ENCODE results near the gene SHISA9.

SHISA9 gene

DNA sequence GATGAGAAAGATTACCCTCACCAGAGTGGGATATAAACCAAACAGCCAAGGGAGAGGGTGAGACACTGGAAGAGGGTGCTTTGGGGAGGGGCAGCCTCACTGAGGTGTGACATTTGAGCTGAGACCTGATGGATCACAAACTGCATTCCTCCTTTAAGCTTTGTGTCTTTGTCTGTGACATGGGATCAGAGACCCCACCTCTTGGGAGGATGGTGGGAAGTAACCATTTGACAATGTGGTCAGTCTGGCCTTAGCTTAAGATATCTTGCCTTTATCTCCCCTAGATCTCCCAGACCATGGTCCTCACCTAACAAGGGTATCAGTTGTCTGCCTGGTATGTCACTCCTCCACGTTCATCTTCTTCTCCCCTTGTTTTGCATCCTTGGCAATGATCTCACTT lies 163.4 kb downstream of the SHISA9 start:
- DNase-seq (ENCODE audit: extremely low read depth in 1 of 2, low read depth in 1 of 2): no peak

DNA sequence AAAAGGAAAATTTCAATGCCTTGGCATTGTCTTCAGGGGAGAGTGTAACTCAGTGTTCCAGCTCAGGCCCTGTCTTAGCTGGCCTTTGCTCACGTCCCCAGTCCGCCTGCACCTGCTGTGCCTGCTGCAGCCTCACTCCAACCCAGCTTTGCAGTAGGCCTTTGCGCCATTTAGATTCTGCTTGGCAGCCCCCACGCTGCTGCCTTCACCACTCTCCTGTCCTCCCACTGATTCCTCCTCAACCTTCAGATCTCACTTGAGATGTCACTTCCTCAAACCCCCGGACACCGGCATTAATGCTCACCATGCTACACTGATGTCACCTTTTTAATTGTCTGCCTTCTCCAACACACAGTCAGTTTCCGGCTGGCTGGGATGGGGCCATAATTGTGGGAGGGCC lies 166.2 kb downstream of the SHISA9 start:
- no peak for DNase-seq (ENCODE audit: extremely low read depth in 1 of 2, low read depth in 1 of 2)

DNA sequence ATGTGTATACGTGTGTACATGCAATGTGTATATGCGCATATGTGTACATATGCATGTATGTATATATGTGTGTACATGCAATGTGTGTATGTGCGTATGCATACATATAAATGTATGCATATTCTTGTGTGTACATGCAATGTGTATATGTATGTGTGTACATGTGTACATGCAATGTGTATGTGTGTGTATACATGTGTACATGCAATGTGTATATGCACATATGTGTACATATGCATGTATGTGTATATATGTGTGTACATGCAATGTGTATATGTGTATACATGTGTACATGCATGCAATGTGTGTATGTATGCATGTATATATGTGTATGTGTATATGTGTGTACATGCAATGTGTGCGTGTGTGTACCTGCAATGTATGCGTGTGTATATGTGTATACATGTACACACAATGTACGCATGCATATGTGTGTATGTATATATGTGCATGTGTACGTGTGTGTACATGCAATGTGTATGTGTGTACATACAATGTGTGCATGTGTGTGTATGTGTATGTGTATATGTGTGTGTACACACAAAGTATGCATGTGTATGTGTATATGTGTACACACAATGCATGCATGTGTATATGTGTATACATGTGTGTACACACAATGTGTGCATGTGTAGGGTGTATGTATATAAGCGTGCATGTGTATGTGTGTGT lies 167.7 kb downstream of the SHISA9 start:
- no peak for DNase-seq (ENCODE audit: extremely low read depth in 1 of 2, low read depth in 1 of 2)

DNA sequence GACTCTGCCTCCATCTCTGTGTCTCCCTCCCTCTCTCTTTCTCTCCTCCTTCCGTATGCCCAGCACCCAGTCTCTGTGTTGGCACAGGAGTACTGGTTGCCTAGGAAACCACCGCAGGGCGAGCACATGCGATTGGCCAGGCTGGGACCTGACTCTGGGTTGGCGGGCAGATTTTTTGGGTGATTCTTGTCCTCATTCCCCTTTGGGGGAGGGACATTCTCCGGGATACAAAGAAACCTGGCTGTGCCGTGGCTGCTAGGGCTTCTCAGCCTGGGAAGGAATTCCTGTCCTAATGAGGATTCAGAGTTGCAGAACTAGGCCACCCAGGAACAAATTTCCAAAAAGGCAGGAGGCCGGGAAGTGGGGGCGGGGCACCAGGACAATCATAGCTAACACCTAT lies 168.9 kb downstream of the SHISA9 start:
- no peak for DNase-seq (ENCODE audit: extremely low read depth in 1 of 2, low read depth in 1 of 2)

DNA sequence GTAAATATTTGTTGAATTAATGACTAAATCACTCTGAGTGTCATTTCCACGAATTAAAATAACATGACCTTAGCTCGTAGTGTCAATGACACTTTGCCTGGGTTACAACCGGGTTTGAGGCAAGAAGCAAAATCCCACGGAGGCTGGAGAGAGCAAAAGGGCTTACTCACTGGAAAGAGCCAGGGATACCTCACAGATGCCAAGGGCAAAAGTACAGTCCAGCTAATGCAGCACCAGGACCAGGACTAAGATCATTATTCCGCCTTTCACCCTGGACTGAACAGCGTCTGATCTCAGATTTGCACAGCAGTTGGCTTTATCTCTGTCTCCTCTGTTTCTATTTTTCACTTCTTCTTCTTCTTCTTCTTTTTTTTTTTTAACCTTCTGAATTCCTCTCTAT lies 175.5 kb downstream of the SHISA9 start:
- no peak for DNase-seq (ENCODE audit: extremely low read depth in 1 of 2, low read depth in 1 of 2)

DNA sequence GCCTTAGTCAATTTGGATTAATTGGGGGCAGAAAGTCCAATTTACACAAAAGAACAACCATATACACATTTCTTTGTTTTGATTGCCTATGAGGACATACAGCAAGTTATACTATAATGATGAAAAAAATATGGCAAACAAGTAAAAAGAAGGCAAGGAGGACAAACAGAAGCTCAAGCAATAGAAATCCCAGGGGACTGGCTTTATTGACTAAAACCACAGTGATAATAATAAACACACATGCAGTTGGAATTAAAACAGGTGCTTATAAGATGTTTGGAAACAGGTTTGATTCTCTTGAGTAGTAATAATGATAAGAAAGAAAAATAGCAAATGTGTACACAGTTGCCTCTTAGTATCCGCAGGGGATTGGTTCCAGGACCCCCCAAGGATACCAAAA lies 176.4 kb downstream of the SHISA9 start:
- no peak for DNase-seq (ENCODE audit: extremely low read depth in 1 of 2, low read depth in 1 of 2)

DNA sequence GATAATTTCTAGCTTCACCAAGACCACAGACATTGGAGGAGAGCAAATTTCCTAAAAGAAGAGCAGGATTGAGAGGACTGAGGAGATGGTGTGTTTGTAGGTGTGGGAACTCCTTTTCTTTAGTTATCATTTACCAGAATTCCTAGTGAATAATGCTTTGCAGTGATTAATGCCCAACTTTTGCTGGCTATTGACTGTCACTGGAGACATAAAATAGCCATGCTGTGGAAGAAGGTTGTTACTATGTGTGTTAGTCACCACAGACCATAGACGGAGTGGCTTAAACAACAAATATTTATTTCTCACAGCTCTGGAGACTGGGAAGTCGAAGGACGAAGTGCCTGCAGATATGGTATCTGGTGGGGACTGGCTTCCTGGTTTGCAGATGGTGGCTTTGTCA lies 179.1 kb downstream of the SHISA9 start:
- no peak for DNase-seq (ENCODE audit: extremely low read depth in 1 of 2, low read depth in 1 of 2)

DNA sequence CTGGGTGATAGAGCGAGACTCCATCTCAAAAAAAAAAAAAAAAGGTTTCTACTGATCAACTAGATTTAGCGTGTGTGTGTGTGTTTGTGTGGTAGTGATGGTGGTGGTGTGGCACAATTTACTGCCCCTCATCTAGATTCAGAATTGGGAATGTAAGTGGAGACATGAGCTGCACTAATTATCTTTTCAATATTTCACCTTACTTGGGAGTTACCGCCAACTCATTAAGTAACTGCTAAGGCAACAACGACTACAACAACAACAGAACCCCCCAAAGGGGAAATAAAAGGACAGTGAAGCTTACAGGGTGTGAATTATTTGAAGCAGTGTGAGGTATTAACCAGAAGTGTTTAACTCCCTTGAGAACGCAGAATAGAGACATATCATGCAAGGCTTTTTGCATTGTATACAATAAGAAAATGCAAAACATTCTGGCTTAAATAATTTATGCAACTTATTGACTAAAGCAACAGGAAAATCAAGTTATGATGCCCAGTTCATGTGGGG lies 180.5 kb downstream of the SHISA9 start:
- no peak for DNase-seq (ENCODE audit: extremely low read depth in 1 of 2, low read depth in 1 of 2)

DNA sequence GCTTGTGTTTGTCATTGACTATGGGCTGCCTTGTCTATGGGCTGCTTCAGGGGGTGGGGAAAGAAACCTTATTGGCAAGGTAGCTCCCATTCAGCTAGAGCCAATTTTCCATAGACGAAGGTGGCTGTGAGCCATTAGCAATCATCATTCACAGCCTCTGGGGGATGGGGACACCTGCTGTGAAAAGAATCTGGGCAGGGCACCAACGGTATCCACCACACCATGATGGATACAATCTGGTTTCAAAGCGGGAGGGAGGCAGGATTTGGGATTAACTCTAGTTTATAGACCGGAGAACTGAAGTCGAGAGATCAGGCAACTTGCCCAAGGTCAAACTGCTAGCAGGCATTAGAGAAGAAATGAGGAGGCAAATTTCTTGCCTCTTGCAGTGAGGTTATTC lies 182.3 kb downstream of the SHISA9 start:
- DNase-seq (ENCODE audit: extremely low read depth in 1 of 2, low read depth in 1 of 2): no peak

DNA sequence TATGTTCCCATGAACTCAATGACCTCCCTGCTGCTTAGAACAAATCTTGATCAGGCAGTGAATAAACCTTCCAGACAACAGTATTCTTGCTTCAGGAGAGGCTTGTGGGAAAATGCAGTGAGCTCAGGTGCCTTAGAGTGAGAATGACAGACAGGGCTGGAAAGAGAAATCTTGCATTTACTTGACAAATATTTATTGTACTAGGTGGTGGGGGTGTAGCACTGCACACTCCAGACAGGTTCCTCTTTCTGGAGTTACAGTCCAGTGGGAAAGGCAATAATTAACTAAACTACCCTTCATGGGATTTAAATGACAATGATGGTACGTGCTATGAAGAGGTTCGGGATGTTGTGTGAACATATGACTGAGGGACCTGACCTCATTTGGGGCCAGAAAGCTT lies 182.9 kb downstream of the SHISA9 start:
- DNase-seq (ENCODE audit: extremely low read depth in 1 of 2, low read depth in 1 of 2): no peak

DNA sequence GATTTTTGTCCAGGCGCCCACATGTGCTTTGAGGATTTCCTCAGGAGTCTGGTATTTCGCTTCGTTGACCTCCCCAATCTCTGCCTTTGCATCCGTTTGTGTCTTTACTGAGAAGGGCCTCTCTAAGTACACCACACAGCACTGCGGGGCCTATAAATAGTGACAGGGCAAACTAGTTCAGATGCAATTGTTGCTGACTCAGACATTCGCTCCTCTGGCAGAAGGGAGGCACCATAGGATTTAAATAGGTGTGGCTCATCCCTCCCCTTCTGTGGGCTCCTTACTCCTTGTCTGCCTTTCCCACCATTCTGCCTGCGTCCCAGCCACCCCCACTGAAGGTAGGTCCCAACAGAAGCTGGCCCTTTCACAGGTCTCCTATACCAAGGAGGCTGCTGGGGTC lies 192.3 kb downstream of the SHISA9 start:
- DNase-seq (ENCODE audit: extremely low read depth in 1 of 2, low read depth in 1 of 2): no peak

DNA sequence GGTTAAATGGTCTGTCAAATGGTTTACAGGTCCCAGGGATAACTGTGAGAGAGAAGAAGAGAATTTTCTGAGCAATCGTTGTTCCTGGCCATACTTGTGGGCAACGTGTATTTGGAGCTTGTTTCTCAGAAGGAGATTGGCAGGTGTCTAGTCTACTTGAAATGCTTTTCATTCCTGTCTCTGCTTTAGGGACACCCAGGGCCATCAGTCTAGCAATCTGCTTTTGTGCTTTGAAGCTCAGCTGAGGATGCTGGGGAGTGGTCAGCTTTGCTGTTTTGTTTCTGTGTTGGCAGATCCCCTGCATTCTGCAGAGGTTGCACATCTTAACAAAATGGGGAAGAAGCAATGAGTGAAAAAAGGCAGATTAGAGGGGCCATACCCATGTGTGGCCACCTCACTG lies 193.7 kb downstream of the SHISA9 start:
- no peak for DNase-seq (ENCODE audit: extremely low read depth in 1 of 2, low read depth in 1 of 2)

DNA sequence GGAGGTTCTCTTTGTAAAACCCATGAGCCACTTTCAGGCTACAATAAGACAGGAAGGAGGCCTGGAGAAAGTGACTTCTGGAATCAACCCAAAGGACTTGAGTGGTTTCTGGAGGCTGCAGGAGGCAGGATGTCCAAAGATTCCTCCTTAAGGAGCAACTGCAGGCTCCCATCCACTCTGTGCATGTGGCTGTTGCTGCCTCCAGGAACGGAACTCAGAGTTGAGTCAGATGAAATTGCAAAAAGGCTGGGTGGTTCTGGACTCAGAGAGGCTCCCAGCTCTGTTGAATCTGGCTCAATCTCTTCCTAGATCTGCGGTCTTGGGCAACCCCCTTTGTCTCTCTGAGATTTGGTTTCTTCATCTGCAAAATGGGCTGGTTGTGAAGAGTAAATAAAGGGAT lies 197.1 kb downstream of the SHISA9 start:
- DNase-seq (ENCODE audit: extremely low read depth in 1 of 2, low read depth in 1 of 2): no peak

DNA sequence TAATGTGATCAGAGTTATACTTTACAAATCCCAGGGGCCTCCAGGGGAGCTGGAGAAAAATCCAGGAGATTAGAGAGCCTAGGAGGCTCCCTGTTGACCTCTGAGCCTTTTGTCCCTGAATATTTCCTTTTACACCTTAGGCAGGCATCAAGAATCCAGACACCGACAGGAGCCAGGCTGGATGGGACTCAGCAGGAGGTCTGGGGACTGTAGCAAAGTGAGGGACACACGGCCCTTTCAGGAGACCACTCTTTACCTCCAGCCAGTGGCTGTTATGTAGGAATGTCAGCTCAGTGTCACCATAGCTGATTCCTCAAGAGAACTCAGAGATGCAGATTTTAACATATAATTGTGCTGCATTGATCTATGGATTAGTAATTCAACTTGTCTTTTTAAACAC lies 198.4 kb downstream of the SHISA9 start:
- no peak for DNase-seq (ENCODE audit: extremely low read depth in 1 of 2, low read depth in 1 of 2)

DNA sequence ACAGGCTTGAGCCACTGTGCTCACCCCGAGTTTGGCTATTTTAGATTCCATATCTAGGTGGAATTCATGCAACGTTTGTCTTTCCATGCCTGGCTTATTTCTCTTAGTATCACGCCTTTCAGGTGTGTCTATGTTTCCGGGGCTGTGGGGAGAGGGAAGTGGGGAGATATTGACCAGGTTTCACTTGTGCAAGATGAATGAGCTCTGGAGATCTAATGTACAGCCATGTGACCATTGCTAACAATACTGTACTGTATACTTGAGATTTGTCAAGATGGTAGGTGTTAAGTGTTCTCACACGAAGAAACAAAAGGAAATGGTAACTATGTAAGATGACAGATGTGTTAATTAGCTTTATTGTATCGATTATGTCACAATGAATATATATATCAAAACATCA lies 199.6 kb downstream of the SHISA9 start:
- DNase-seq (ENCODE audit: extremely low read depth in 1 of 2, low read depth in 1 of 2): no peak

DNA sequence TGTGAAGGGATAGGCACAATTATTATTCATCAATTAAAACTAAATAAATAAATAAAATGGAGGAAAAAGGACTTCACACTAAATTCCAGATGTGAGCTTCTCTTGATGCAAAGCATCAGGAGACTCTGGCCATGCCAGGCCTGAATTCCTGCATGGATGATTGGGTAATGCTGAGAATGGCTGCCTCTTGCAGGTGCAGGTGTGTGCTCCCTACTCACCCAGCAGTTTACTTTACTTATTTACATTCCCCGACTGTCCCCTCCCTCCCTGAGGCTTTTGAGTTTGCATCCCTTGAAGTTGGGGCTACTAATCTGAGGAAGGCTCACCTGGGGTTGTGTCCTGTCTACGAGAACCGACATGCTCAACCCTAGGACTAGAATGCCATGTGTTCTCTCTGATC lies 200.4 kb downstream of the SHISA9 start:
- DNase-seq (ENCODE audit: extremely low read depth in 1 of 2, low read depth in 1 of 2): no peak

DNA sequence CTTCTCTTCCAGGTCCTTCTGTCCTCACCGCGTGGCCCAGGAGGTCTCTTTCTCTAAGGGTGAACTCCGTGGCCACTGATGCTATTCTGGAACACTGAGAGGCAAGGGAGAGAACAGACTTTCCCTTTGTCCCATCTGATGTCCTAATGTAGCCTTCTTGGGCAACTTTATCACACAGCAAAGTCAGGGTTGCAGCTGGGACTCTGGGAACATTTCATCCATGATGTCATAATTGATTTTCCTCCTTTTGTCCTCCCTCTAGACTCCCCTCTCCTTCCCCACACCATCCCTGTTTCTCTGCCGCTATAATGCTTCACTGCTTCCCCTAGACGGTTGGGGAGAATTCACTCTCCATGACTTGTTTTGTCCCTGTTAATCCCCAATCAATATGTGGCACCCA lies 201.0 kb downstream of the SHISA9 start:
- no peak for DNase-seq (ENCODE audit: extremely low read depth in 1 of 2, low read depth in 1 of 2)

DNA sequence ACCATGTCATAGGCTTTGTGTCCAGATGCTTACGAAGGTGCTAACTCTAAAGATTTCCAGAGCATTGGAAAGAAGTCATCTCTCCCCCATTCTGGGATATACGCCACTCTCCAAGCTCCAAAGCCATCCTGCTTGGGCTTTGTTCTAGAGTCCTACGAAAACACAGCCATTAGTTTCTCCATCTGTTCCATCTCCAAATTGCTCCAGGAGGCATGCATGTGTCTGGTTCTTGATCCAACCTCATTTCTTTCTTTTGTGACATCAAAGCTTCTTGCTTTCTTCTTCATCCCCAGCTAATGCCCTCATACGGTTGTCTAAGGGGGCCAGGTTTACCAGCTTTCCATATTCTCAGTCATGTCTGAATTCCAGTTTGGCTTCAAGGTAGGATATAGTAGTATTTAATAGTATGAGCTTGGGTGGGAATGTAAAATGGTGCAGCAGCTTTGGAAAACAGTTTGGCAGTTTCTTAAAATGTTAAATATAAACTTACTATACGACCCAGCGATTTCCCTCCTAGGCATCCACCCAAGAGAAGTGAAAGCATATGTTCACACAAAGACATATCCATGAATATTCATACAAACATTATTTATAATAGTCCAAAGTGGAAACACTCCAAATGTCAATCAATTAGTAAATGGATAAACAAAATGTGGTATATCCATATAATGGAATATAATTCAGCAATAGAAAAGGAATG lies 202.6 kb downstream of the SHISA9 start:
- DNase-seq (ENCODE audit: extremely low read depth in 1 of 2, low read depth in 1 of 2): no peak

DNA sequence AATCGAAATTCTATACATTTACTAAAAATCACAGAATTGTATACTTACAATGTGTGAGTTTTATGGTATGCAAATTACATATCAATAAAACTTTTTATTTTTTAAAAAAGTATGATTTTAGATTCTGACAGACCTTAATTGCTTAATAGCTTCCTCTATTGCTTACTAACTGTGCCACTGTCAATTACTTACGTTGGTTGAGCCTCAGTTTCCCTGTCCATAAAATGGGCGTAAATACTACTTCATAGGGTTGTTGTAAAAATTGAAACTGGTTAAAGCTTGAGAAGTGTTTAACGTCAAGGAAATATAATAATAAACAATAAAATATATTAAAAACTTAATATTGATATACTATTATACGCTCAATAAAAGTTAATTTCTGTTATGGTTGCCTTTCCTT lies 203.4 kb downstream of the SHISA9 start:
- no peak for DNase-seq (ENCODE audit: extremely low read depth in 1 of 2, low read depth in 1 of 2)

DNA sequence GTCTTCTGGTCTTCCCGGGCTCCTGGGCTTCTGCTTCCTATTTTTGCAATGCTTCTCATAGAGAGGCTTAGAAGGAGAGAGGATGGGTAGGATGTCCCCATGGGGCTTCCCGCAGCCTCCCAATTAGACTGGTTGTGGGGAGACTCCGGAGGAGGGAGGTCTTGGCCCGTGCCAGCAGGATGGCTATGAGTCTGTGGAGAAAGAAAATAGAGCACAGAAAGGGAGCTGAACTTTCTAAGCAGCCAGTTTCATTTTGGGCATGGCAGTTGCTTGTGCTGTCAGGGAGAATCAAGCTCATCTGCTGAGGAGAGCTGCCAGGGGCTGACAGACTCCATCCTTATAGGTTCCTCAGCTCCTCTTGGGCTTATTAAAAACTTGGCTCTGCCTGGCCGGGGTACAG lies 204.0 kb downstream of the SHISA9 start:
- DNase-seq (ENCODE audit: extremely low read depth in 1 of 2, low read depth in 1 of 2): no peak

DNA sequence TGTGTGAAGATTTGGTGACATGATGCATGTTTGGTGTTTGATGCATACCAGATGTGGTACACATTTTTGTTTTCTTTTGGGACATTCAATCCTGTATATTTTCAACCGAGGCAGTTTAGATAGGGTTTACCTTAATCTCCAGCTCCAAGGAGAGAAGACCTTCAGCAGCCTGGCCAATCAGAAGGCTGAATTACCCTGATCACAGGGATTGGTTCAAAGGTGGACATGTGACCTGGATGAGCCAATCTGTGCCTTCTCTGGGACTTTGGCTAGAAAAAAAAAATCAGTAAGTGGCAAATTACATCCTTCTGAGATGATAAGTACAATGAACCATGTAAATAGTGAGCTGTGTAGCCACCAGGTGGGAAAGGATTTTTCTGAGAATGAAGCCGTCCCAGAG lies 205.1 kb downstream of the SHISA9 start:
- no peak for DNase-seq (ENCODE audit: extremely low read depth in 1 of 2, low read depth in 1 of 2)

DNA sequence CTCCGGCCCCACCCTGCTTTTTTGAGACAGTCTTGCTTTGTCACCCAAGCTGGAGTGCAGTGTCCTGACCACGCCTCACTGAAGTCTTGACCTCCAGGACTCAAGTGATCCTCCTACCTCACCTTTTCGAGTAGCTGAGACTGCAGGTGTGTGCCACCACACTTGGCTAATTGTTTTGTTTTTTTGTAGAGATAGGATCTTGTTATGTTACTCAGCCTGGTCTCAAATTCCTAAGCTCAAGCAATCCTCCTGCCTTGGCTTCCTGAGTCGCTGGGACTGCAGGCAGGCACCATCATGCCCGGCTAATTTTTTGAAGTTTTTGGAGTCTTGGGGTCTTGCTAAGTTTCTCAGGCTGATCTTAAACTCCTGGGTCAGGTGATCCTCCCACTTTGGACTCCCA lies 206.7 kb downstream of the SHISA9 start:
- DNase-seq (ENCODE audit: extremely low read depth in 1 of 2, low read depth in 1 of 2): no peak

DNA sequence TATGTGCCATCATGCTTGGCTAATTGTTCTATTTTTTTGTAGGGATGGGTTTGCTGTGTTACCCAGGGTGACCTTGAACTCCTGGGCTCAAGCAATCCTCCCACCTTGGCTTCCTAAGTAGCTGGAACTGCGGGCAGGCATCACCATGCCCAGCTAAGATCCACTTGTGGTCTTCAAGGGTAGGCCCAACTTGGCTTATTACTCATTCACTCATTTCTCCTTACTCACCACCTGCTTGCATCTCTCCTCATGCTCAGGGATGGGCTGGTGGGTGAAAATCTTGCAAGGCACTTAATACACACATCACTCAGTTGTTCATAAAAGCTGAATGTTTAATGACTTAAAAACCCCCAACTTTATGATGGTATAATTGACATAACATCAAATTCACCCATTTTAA lies 207.8 kb downstream of the SHISA9 start:
- DNase-seq (ENCODE audit: extremely low read depth in 1 of 2, low read depth in 1 of 2): no peak
